Measurements from ENCODE around the gene TMC1. TPM values are rescaled to one million over a fixed set of nuclear protein-coding genes. Genes with fewer than 3 reads are reported as not detected.

Gene TMC1
- total RNA-seq, 2 experiments from 2014 or later: not detected

DNA sequence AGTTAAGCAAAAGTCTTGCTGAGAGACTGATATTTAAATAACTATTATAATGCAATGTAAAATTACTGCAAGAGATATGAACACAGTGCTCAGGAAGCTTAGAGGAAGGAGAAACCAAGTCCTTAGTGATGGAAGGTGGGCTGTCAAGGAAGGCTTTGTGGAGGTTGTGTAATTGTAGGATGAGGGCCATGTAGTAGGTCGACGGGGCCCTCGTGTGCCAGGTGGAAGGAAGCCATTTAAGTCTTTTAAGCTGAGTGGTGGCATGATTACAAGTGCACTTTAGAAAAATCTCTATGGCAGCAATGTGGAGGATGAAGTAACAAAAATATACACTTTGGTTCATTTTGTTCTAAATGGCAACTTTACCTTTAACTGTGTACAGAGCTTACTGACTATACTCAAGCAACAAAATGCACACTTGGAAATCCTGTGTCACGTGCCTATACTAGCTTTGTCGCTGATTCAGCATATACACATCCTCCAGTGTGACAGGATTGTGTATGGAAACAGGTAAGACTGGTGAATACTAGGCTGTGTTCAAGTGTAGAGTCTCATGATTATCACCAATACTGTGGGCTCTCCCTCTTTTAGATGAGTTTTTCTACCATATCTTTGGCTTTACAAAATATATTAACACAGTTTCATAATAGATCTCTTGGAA lies 78.6 kb downstream of the TMC1 start:
- peaks cover 2% of the 10 kb centered on the region for H3K27me3 Mint-ChIP-seq (ENCODE audit: low read depth)
- intact Hi-C loops (cut with micrococcal nuclease): no loop called here
- no peaks in the 10 kb centered on the region for H3K9me3 Mint-ChIP-seq
- H3K4me3 Mint-ChIP-seq: no peak overlapping the region
- H3K36me3 Mint-ChIP-seq (ENCODE audit: low read depth): no peaks in the 10 kb centered on the region
- no peak overlapping the region for H3K27ac Mint-ChIP-seq
- DNase-seq: no peak
- no peaks in the 10 kb centered on the region for H3K4me1 Mint-ChIP-seq (ENCODE audit: low read depth)
- CTCF ChIA-PET: interaction anchor here (0.7 to 1.4 kb wide), 4 partner anchors 11 to 319 kb away, joined by 3 read pairs; no protein-coding TSS in a partner anchor

DNA sequence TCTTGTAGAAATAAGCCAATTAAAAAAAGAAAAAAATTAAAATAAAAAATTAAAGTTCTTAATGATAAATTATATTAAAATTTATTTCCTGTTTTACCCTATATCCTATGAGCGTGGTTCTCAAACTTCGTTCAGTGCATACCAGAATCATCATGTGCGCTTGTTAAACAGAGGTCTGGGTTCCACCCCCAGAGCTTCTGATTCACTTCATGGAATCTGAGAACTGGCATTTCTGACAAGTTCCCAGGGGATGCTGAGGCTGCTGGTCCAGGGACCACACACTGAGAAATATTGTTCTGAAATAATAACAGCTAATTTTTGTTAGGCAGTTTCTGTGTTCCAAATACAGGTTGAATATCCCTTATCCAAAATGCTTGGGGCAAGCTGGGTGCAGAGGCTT lies 79.3 kb downstream of the TMC1 start:
- CTCF ChIA-PET: interaction anchor here (0.9 to 1.4 kb wide), 3 partner anchors 12 to 318 kb away, joined by 3 read pairs; no protein-coding TSS in a partner anchor
- H3K27me3 Mint-ChIP-seq (ENCODE audit: low read depth): peaks cover 2% of the 10 kb centered on the region
- H3K9me3 Mint-ChIP-seq: no peaks in the 10 kb centered on the region
- H3K4me3 Mint-ChIP-seq: no peak overlapping the region
- H3K4me1 Mint-ChIP-seq (ENCODE audit: low read depth): no peaks in the 10 kb centered on the region
- H3K36me3 Mint-ChIP-seq (ENCODE audit: low read depth): no peaks in the 10 kb centered on the region
- DNase-seq: no peak
- H3K27ac Mint-ChIP-seq: no peak overlapping the region
- intact Hi-C loops (cut with micrococcal nuclease): no loop called here

DNA sequence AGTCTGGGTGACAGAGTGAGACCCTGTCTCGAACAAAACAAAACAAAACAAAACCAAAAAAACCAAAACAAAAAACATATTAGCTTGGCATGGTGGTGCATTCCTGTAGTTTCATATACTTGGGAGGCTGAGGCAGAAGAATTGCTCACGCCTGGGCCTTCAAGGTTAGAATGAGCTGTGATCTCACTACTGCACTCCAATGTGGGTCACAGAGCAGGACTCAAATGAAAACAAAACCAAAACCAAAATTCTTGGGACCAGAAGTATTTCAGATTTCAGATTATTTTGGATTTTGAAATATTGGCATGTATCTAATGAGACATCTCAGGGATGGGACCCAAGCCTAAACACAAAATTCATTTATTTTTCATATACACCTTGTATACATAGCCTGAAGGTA lies 80.2 kb downstream of the TMC1 start:
- peaks cover 2% of the 10 kb centered on the region for H3K27me3 Mint-ChIP-seq (ENCODE audit: low read depth)
- no peaks in the 10 kb centered on the region for H3K4me1 Mint-ChIP-seq (ENCODE audit: low read depth)
- no peak overlapping the region for H3K4me3 Mint-ChIP-seq
- no peaks in the 10 kb centered on the region for H3K36me3 Mint-ChIP-seq (ENCODE audit: low read depth)
- no peak for DNase-seq
- CTCF ChIA-PET: interaction anchor here (0.6 kb wide), 1 partner anchor 318 kb away, joined by 3 read pairs; no protein-coding TSS in a partner anchor
- H3K27ac Mint-ChIP-seq: no peak overlapping the region
- no peaks in the 10 kb centered on the region for H3K9me3 Mint-ChIP-seq
- intact Hi-C loops (cut with micrococcal nuclease): no loop called here

DNA sequence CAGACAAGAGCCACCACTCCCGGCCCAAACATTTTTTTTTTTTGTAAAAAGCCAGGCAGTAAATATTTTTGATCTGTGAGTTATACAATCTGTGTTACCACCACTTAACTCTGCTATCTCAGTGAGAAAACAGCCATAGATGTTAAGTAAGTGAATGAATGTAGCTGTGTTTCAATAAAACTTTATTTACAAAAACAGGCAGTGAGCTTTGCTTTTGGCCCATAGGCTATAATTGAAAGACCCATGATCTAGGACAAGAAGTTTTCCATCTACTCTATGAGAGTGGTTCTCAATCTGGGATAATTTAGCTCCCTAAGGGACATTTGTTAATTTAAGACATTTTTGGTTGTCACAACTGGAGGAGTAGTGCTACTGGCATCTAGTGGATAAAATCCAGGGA lies 91.0 kb downstream of the TMC1 start:
- H3K36me3 Mint-ChIP-seq (ENCODE audit: low read depth): no peaks in the 10 kb centered on the region
- CTCF ChIA-PET: no interaction called here
- no peak for DNase-seq
- intact Hi-C loops (cut with micrococcal nuclease): no loop called here
- no peaks in the 10 kb centered on the region for H3K4me1 Mint-ChIP-seq (ENCODE audit: low read depth)
- H3K27me3 Mint-ChIP-seq (ENCODE audit: low read depth): no peaks in the 10 kb centered on the region
- no peak overlapping the region for H3K27ac Mint-ChIP-seq
- no peaks in the 10 kb centered on the region for H3K9me3 Mint-ChIP-seq
- H3K4me3 Mint-ChIP-seq: no peak overlapping the region

DNA sequence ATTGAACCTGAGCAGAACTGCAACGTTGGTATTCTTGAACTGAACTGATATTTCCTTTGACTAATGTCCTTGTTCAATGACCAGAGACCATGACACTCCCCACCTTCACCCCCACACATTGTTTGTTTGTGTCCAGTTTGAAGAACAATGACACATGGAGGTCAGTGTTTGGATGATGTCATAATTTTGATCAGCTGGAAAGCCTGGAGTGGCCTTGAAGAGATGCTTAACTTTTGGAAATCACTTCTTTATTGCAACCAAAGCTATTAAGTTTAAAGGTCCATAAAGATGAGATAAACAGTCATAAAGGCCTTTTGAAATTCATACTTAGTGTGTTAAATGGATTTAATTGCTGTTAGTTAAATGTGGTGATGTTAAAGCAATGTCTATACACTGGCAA lies 92.7 kb downstream of the TMC1 start:
- H3K4me1 Mint-ChIP-seq (ENCODE audit: low read depth): no peaks in the 10 kb centered on the region
- H3K9me3 Mint-ChIP-seq: no peaks in the 10 kb centered on the region
- H3K36me3 Mint-ChIP-seq (ENCODE audit: low read depth): no peaks in the 10 kb centered on the region
- no peak overlapping the region for H3K27ac Mint-ChIP-seq
- CTCF ChIA-PET: no interaction called here
- DNase-seq: no peak
- intact Hi-C loops (cut with micrococcal nuclease): no loop called here
- H3K4me3 Mint-ChIP-seq: no peak overlapping the region
- no peaks in the 10 kb centered on the region for H3K27me3 Mint-ChIP-seq (ENCODE audit: low read depth)

DNA sequence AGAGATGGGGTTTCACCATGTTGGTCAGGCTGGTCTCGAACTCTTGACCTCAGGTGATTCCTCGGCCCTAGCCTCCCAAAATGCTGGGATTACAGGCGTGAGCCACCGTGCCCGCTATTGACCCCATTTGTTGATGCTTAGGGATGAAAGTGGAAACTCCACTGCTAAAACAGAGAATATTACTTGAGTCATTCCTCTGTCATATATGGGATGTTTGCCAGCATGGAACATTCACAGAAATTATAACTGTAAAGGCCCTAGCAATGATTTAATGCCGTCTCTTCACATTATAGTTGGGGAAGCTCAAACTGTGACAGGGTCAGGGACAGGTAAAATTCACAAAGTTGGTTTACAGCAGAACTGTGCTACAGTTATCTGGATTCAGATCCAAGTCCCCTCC lies 94.5 kb downstream of the TMC1 start:
- DNase-seq: no peak
- Mint-ChIP-seq H3K27me3 (ENCODE audit: low read depth) (no peaks in the 10 kb centered on the region), H3K36me3 (ENCODE audit: low read depth) (no peaks in the 10 kb centered on the region), H3K4me3 (no peak overlapping the region), H3K27ac (no peak overlapping the region), H3K9me3 (no peaks in the 10 kb centered on the region), H3K4me1 (ENCODE audit: low read depth) (no peaks in the 10 kb centered on the region)
- CTCF ChIA-PET: interaction anchor here (0.7 kb wide), 1 partner anchor 499 kb away, joined by 4 read pairs; no protein-coding TSS in a partner anchor
- intact Hi-C loops (cut with micrococcal nuclease): no loop called here

DNA sequence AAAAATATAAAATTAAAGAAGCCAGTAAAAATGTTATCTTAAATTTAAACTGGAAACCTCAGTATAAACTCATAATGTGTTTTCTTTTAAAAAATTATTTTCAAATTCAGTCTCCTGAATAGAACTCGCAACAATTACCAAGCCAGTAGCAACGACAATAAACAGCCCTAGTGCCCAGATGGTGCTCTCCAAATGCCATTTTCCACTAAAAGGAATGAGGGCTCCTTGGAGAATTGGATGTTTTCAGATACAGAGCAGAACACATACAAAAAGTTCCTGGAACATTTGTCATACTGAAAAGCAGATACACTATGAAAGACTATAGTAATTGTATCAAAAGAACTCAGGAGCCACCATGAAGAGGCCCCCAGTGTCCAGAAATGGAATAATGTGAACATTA lies 97.4 kb downstream of the TMC1 start:
- intact Hi-C loops (cut with micrococcal nuclease): no loop called here
- Mint-ChIP-seq H3K27me3 (ENCODE audit: low read depth) (peaks cover 4% of the 10 kb centered on the region), H3K9me3 (no peaks in the 10 kb centered on the region), H3K4me1 (ENCODE audit: low read depth) (no peaks in the 10 kb centered on the region), H3K36me3 (ENCODE audit: low read depth) (no peaks in the 10 kb centered on the region), H3K4me3 (no peak overlapping the region), H3K27ac (no peak overlapping the region)
- DNase-seq: no peak
- CTCF ChIA-PET: no interaction called here

DNA sequence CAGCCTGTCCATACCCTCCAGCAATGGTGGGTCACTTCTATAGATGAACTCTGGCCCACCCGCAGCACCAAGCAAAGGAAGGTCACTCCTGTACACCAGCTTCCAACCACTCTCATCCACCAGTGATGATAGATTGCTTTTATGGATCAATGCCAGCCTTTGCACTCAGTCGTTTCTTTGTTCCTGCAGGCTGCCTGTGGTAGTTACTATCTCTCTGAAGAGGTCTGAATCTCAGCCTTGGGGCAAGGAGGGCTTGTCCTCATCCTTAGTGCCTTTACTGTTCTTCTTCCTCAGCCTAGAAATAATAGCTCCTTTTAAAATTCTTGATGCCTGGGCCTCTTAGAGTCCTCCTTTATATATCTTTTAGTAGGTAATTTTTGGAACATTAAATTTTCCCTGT lies 100.8 kb downstream of the TMC1 start:
- H3K27me3 Mint-ChIP-seq (ENCODE audit: low read depth): peaks cover 6% of the 10 kb centered on the region
- CTCF ChIA-PET: no interaction called here

DNA sequence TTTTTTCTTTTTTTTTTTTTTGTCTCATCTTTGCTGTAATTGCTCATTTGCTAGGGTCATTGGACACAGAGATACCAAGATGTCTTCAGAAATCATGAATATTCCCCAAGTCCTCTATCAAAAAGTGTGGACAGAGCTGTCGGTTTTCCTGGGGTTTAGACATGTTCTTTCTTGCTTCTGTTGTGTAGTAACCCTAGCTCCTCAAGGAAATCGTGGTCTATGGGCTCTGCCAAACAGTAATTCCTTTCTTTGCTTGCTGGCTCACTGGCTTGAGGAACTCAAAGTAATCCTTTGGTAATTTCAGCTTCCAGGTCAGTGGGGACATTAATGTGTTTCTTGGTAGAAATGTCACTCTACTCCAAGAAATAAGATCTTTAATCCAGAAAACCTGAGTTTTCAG lies 101.7 kb downstream of the TMC1 start:
- no peaks in the 10 kb centered on the region for H3K4me1 Mint-ChIP-seq (ENCODE audit: low read depth)
- H3K9me3 Mint-ChIP-seq: no peaks in the 10 kb centered on the region
- no peak overlapping the region for H3K4me3 Mint-ChIP-seq
- DNase-seq: no peak
- H3K27me3 Mint-ChIP-seq (ENCODE audit: low read depth): peaks cover 6% of the 10 kb centered on the region
- CTCF ChIA-PET: interaction anchor here (0.7 kb wide), 1 partner anchor 1301 kb away, joined by 3 read pairs; no protein-coding TSS in a partner anchor
- no peak overlapping the region for H3K27ac Mint-ChIP-seq
- no peaks in the 10 kb centered on the region for H3K36me3 Mint-ChIP-seq (ENCODE audit: low read depth)
- intact Hi-C loops (cut with micrococcal nuclease): no loop called here

More for the DNA sequence above, 100.8 kb downstream of the TMC1 start:
- no peaks in the 10 kb centered on the region for H3K36me3 Mint-ChIP-seq (ENCODE audit: low read depth)
- no peaks in the 10 kb centered on the region for H3K4me1 Mint-ChIP-seq (ENCODE audit: low read depth)
- H3K27ac Mint-ChIP-seq: no peak overlapping the region
- no peaks in the 10 kb centered on the region for H3K9me3 Mint-ChIP-seq
- DNase-seq: no peak
- intact Hi-C loops (cut with micrococcal nuclease): no loop called here
- no peak overlapping the region for H3K4me3 Mint-ChIP-seq

DNA sequence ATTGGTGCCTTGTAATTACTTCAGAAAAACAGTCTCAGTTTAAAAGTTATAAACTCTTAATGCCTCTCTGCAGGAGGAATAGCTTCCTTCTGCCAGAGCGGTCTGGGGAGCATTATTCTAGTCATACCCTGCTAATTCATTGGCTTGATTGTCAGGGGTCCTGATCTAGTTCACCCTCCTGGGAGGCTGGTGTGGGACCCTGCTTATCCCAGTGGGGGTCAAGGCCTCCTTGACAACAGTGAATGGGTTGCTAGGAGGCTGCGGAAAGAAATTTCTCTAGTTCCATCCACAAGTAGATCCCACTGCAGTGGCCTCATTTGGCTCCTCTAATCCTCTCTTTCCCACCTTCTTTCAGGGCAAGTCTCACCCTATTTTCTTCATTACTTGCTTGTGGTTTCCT lies 105.7 kb downstream of the TMC1 start:
- no peak for DNase-seq
- H3K9me3 Mint-ChIP-seq: no peaks in the 10 kb centered on the region
- H3K36me3 Mint-ChIP-seq (ENCODE audit: low read depth): no peaks in the 10 kb centered on the region
- intact Hi-C loops (cut with micrococcal nuclease): no loop called here
- no peaks in the 10 kb centered on the region for H3K4me1 Mint-ChIP-seq (ENCODE audit: low read depth)
- CTCF ChIA-PET: no interaction called here
- H3K27ac Mint-ChIP-seq: no peak overlapping the region
- no peak overlapping the region for H3K4me3 Mint-ChIP-seq
- peaks cover 6% of the 10 kb centered on the region for H3K27me3 Mint-ChIP-seq (ENCODE audit: low read depth)

DNA sequence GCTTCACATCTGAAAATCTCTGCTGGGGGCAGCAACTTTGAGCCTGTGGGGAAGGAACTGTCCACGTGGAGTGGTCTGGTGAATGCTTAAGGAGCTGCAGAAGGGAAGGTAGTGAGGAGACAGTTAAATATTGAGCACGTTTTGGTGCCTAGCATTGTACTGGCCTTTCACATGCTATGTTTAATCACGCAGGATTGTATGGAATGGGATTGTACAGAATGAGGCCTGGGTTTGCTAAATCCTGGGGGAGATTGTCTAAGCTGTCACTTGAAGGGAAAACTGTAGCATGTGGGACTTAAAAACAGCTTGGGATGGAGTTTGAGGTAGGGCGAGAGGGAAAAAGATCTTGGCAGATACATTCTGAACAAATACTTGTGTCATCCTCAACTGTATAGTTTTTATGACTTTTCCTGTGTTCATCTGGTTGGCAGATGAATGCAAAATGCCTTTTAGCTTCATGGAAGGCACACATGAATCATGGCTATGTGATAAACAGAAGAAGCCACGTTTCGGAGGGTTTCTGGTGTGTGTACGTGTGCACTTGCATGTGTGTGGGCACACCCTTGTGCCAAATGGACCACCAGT lies 106.6 kb downstream of the TMC1 start:
- no peaks in the 10 kb centered on the region for H3K9me3 Mint-ChIP-seq
- H3K27me3 Mint-ChIP-seq (ENCODE audit: low read depth): peaks cover 6% of the 10 kb centered on the region
- intact Hi-C loops (cut with micrococcal nuclease): no loop called here
- no peak overlapping the region for H3K4me3 Mint-ChIP-seq
- CTCF ChIA-PET: no interaction called here
- H3K36me3 Mint-ChIP-seq (ENCODE audit: low read depth): no peaks in the 10 kb centered on the region
- no peak overlapping the region for H3K27ac Mint-ChIP-seq
- no peaks in the 10 kb centered on the region for H3K4me1 Mint-ChIP-seq (ENCODE audit: low read depth)
- DNase-seq: no peak

DNA sequence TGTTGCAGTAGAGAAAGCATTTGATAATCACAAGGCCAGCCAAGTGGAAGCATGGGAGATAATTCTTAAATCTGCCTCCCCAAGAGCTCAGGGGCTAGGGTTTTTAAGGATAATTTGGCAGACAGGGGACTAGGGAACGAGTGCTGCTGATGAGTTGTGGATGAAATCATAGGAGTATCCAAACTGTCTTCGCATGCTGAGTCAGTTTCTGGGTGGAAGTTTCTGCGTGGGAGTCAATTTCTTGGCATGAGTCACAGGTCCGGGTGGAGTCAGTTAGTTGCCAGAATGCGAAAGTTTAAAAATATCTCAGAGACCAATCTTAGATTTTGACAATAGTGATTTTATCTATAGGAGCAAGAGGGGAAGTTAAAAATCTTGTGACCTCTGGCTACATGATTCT lies 112.6 kb downstream of the TMC1 start:
- CTCF ChIA-PET: no interaction called here
- H3K4me3 Mint-ChIP-seq: no peak overlapping the region
- intact Hi-C loops (cut with micrococcal nuclease): no loop called here
- H3K9me3 Mint-ChIP-seq: peaks cover 5% of the 10 kb centered on the region
- H3K4me1 Mint-ChIP-seq (ENCODE audit: low read depth): no peaks in the 10 kb centered on the region
- DNase-seq: peak; percentile 9
- H3K27me3 Mint-ChIP-seq (ENCODE audit: low read depth): no peaks in the 10 kb centered on the region
- no peak overlapping the region for H3K27ac Mint-ChIP-seq
- H3K36me3 Mint-ChIP-seq (ENCODE audit: low read depth): no peaks in the 10 kb centered on the region

DNA sequence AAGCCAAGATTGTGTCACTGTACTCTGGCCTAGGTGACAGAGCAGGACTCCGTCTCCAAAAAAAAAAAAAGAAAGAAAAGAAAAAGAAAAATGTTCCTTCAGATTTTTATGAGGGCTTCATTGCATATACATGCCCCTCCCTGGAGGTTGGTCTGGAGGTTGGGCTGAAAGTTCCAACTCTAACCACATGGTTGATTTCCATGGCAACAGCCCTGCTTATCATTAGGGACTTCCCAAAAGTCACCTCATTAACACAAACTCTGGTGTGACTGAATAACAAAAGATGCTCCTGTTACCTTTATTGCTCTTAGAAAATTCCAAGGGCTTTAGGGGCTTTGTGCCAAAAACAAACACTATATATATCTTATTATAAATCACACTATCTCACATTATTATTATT lies 113.8 kb downstream of the TMC1 start:
- Mint-ChIP-seq H3K36me3 (ENCODE audit: low read depth) (no peaks in the 10 kb centered on the region), H3K4me1 (ENCODE audit: low read depth) (no peaks in the 10 kb centered on the region), H3K27me3 (ENCODE audit: low read depth) (no peaks in the 10 kb centered on the region), H3K9me3 (peaks cover 5% of the 10 kb centered on the region), H3K27ac (no peak overlapping the region), H3K4me3 (no peak overlapping the region)
- CTCF ChIA-PET: no interaction called here
- peak; percentile 14 for DNase-seq
- intact Hi-C loops (cut with micrococcal nuclease): no loop called here

Data from activated naive CD4-positive, alpha-beta T cell treated with anti-CD3 and anti-CD28 coated beads for 36 hours (primary cell).